ENCODE data around the gene TANGO2. TPM values are rescaled to one million over a fixed set of nuclear protein-coding genes. Genes with fewer than 3 reads are reported as not detected.

Gene TANGO2
- polyA plus RNA-seq, 1 donor from 2014 or later: 12.7 TPM

DNA sequence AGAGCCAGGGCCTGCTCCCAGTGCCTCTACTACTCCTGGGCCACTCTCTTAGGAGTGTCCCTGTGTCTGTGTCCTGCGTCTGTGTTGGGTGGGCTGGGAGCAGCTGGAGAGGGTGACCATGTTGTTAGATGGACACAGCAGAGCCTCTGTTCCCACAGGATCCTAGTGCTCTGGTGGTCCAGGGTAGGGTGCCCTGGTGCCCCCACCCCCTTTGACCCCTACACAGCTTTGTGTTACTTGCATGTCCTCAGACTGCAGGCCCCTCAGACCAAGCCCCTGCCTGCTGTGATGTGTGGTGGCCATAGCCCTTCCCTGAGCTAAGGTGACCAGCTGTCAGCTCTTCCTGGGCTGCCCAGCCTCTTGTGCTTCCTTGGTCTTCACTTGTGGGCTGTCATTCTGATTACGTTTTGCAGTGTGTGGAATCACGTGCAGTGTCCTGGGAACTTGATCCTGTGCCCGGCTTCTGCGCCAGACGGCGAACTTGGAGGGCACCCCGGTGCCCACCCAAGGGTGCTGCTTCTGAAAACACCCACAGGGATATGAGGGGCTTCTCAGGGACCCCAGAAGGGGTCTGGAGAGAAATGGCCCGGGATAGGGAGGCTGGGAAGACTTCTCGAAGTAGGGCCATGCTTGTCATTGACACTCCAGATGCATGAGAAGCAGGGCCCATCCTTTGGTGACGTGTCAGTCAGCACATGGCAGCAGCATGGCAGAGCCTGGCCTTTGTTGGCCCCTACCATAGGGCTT lies 1.5 kb downstream of the TANGO2 start:
- H3K36me3 ChIP-seq (ENCODE audit: insufficient read depth, low read length): no peaks in the 10 kb centered on the region
- no peak overlapping the region for H3K9ac ChIP-seq (ENCODE audit: low read length)
- peaks cover 19% of the 10 kb centered on the region for H3K27me3 ChIP-seq (ENCODE audit: insufficient read depth, low read depth, low read length)
- TF ChIP-seq RAD21 (conservative IDR thresholded peaks at IDR 0.05) (no peak), EP300 (conservative IDR thresholded peaks at IDR 0.05; ENCODE audit: poor library complexity, severe bottlenecking) (no peak), POLR2AphosphoS5 (IDR thresholded peaks at IDR 0.05) (no peak)
- no peaks in the 10 kb centered on the region for H3K9me3 ChIP-seq (ENCODE audit: low read length)
- no peak overlapping the region for H2AFZ ChIP-seq (ENCODE audit: low read depth, low read length)
- H3F3A ChIP-seq (ENCODE audit: insufficient read depth, low read length, poor library complexity, severe bottlenecking): no peaks in the 10 kb centered on the region
- no peaks in the 10 kb centered on the region for H3K9me2 ChIP-seq (ENCODE audit: insufficient read depth, low read length)
- no peak overlapping the region for H3K4me2 ChIP-seq (ENCODE audit: low read length)
- no peaks in the 10 kb centered on the region for H4K20me1 ChIP-seq (ENCODE audit: insufficient read depth)
- no peak overlapping the region for H3K27ac ChIP-seq (ENCODE audit: low read length)
- H3K79me2 ChIP-seq (replicated peaks; ENCODE audit: insufficient read depth, low read length): no peaks in the 10 kb centered on the region
- peak overlapping the region; percentile 83 for H3K4me3 ChIP-seq (ENCODE audit: low read length)

DNA sequence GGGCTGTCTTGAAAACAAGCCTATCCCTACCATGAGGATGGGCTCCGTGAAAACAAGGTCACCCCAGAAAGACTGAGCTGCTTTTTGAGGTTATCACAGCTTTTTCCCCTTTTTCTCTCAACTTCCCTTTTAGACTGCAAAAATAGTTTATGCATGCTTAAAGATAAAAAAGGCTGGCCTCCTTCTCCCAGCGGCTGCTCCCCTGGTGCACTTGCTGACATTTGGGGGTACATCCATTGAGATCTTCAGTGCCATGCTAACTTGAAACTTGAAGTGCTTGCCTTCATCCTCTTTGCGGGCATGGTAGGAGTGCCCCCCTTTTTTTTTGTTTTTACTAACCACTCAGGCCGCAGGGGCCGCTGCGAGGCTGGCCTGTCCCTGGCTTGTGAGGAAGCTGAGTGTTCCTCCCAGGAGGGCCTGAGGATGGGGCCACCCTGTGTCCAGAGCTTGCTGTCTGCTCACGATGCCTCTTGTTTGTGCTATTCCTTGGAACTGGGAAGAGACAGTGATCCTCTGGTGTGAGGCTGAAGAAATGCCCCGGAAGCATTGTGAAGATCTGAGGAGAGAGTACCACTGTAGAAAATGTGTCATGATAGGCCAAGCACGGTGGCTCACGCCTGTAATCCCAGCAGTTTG lies 2.2 kb downstream of the TANGO2 start:
- Histone ChIP-seq H3K36me3 (ENCODE audit: insufficient read depth, low read length) (no peaks in the 10 kb centered on the region), H3K4me2 (ENCODE audit: low read length) (no peak overlapping the region), H3K79me2 (replicated peaks; ENCODE audit: insufficient read depth, low read length) (no peaks in the 10 kb centered on the region), H3K4me3 (ENCODE audit: low read length) (no peak overlapping the region), H3K9ac (ENCODE audit: low read length) (no peak overlapping the region), H3K9me3 (ENCODE audit: low read length) (no peaks in the 10 kb centered on the region), H3F3A (ENCODE audit: insufficient read depth, low read length, poor library complexity, severe bottlenecking) (no peaks in the 10 kb centered on the region), H3K27ac (ENCODE audit: low read length) (no peak overlapping the region), H4K20me1 (ENCODE audit: insufficient read depth) (no peaks in the 10 kb centered on the region), H3K9me2 (ENCODE audit: insufficient read depth, low read length) (no peaks in the 10 kb centered on the region), H2AFZ (ENCODE audit: low read depth, low read length) (no peak overlapping the region), H3K27me3 (ENCODE audit: insufficient read depth, low read depth, low read length) (peaks cover 16% of the 10 kb centered on the region)
- TF ChIP-seq, protein P1, sequence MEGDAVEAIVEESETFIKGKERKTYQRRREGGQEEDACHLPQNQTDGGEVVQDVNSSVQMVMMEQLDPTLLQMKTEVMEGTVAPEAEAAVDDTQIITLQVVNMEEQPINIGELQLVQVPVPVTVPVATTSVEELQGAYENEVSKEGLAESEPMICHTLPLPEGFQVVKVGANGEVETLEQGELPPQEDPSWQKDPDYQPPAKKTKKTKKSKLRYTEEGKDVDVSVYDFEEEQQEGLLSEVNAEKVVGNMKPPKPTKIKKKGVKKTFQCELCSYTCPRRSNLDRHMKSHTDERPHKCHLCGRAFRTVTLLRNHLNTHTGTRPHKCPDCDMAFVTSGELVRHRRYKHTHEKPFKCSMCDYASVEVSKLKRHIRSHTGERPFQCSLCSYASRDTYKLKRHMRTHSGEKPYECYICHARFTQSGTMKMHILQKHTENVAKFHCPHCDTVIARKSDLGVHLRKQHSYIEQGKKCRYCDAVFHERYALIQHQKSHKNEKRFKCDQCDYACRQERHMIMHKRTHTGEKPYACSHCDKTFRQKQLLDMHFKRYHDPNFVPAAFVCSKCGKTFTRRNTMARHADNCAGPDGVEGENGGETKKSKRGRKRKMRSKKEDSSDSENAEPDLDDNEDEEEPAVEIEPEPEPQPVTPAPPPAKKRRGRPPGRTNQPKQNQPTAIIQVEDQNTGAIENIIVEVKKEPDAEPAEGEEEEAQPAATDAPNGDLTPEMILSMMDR (IDR thresholded peaks at IDR 0.05; ENCODE audit: poor library complexity, severe bottlenecking): no peak
- no peak for TF ChIP-seq EZH2 (IDR thresholded peaks at IDR 0.05; ENCODE audit: borderline replicate concordance, insufficient read depth, low read length, poor library complexity, severe bottlenecking)
- no peak for TF ChIP-seq EP300 (conservative IDR thresholded peaks at IDR 0.05; ENCODE audit: poor library complexity, severe bottlenecking)
- no peak for TF ChIP-seq TAF1 (IDR thresholded peaks at IDR 0.05; ENCODE audit: low read depth)
- TF ChIP-seq SMC3 (conservative IDR thresholded peaks at IDR 0.05; ENCODE audit: poor library complexity): no peak
- TF ChIP-seq RAD21 (conservative IDR thresholded peaks at IDR 0.05): no peak
- TF ChIP-seq, protein P2, sequence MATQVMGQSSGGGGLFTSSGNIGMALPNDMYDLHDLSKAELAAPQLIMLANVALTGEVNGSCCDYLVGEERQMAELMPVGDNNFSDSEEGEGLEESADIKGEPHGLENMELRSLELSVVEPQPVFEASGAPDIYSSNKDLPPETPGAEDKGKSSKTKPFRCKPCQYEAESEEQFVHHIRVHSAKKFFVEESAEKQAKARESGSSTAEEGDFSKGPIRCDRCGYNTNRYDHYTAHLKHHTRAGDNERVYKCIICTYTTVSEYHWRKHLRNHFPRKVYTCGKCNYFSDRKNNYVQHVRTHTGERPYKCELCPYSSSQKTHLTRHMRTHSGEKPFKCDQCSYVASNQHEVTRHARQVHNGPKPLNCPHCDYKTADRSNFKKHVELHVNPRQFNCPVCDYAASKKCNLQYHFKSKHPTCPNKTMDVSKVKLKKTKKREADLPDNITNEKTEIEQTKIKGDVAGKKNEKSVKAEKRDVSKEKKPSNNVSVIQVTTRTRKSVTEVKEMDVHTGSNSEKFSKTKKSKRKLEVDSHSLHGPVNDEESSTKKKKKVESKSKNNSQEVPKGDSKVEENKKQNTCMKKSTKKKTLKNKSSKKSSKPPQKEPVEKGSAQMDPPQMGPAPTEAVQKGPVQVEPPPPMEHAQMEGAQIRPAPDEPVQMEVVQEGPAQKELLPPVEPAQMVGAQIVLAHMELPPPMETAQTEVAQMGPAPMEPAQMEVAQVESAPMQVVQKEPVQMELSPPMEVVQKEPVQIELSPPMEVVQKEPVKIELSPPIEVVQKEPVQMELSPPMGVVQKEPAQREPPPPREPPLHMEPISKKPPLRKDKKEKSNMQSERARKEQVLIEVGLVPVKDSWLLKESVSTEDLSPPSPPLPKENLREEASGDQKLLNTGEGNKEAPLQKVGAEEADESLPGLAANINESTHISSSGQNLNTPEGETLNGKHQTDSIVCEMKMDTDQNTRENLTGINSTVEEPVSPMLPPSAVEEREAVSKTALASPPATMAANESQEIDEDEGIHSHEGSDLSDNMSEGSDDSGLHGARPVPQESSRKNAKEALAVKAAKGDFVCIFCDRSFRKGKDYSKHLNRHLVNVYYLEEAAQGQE (IDR thresholded peaks at IDR 0.05; ENCODE audit: borderline replicate concordance): no peak
- TF ChIP-seq POLR2AphosphoS5 (IDR thresholded peaks at IDR 0.05): no peak
- no peak for TF ChIP-seq MXI1 (conservative IDR thresholded peaks at IDR 0.05; ENCODE audit: poor library complexity, severe bottlenecking)

All from neural cell (in vitro differentiated cells).